Measurements from ENCODE around the gene ANAPC4.

DNA sequence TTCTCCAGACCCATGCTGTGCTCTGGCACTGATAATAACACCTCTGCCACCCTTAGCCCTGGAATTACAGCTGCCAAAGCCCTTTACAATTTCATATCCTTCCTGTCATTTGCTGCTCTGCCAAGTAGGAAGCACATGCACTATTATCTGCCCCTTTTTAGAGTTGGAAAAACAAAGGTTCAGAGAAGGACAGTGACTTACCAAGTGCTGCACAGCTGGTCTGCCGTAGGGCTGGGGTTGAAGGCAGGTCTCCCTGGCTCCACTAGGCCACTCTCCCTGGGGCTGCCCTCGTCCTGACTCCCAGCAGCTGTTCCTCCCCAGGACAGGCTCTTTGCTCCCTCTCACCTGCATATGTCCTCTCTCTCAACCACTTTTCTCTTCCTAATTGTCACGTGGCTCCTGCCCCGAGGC is 73.4 kb downstream of the ANAPC4 start:
- TF ChIP-seq, protein P1, sequence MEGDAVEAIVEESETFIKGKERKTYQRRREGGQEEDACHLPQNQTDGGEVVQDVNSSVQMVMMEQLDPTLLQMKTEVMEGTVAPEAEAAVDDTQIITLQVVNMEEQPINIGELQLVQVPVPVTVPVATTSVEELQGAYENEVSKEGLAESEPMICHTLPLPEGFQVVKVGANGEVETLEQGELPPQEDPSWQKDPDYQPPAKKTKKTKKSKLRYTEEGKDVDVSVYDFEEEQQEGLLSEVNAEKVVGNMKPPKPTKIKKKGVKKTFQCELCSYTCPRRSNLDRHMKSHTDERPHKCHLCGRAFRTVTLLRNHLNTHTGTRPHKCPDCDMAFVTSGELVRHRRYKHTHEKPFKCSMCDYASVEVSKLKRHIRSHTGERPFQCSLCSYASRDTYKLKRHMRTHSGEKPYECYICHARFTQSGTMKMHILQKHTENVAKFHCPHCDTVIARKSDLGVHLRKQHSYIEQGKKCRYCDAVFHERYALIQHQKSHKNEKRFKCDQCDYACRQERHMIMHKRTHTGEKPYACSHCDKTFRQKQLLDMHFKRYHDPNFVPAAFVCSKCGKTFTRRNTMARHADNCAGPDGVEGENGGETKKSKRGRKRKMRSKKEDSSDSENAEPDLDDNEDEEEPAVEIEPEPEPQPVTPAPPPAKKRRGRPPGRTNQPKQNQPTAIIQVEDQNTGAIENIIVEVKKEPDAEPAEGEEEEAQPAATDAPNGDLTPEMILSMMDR (conservative IDR thresholded peaks at IDR 0.05 in 1 of 2, IDR thresholded peaks at IDR 0.05 in 1 of 2; ENCODE audit: low read depth in 1 of 2, low read length in 2 of 2), result no peak
- no peak for TF ChIP-seq EZH2 (IDR thresholded peaks at IDR 0.05; ENCODE audit: low read length, missing control alignments)

All from fibroblast of lung (primary cell).